Caco-2 (cell line): ENCODE measurements around the gene LEMD1. TPM values are rescaled to one million over a fixed set of nuclear protein-coding genes. Genes with fewer than 3 reads are reported as not detected.
A peak's percentile ranks its signal among the peaks of the same experiment; 100 is the strongest.

Source experiments
- BruUV-seq: library from RNA; stranded (reverse); fragments of 400-500 nt; replicated peaks from 2 replicates; lab custom pipeline; 2021; lab: Mats Ljungman, UMichigan
- CTCF ChIA-PET: fragments of 300-600 bp; sonication (Branson Sonifier 250); formaldehyde crosslinking; loops from one replicate; lab custom pipeline; 2022; ENCODE audit warnings: antibody characterized with exemption; lab: Charles Lee
- POLR2A ChIA-PET: fragments of 300-600 bp; sonication (Branson Sonifier 250); formaldehyde crosslinking; loops from one replicate; lab custom pipeline; 2022; ENCODE audit warnings: antibody characterized with exemption; lab: Charles Lee
- DNase-seq, 2 experiments: peaks; one replicate each; pipeline versions ENCODE4 v3.0.0 to v3.0.0-alpha.2; 2020 to 2022
- H3K27me3 ChIP-seq: replicated peaks from 2 replicates; pipeline ENCODE4 v1.6.0; 2011; ENCODE audit warnings: low read length; ENCODE audit not compliant: control insufficient read depth, insufficient read depth
- H3K36me3 ChIP-seq: 2 replicates; pipeline ENCODE4 v1.5.1; 2011; ENCODE audit warnings: low read length; ENCODE audit not compliant: control insufficient read depth, insufficient read depth
- H3K4me1 ChIP-seq: fragments of 250-450 bp; sonication (Bioruptor Pico); 2 replicates; pipeline ENCODE4 v1.5.1; 2020; ENCODE audit warnings: mild to moderate bottlenecking
- H3K4me3 ChIP-seq: 2 replicates; pipeline ENCODE4 v1.5.1; 2011; ENCODE audit warnings: low read depth, mild to moderate bottlenecking, control low read depth, low read length
- H3K9me3 ChIP-seq: fragments of 250-450 bp; sonication (Bioruptor Pico); 2 replicates; pipeline ENCODE4 v1.5.1; 2020; ENCODE audit warnings: mild to moderate bottlenecking, moderate library complexity
- H3K27ac Mint-ChIP-seq: one replicate; pipeline ENCODE4 v1.8.0; 2022; ENCODE audit warnings: mixed read lengths; ENCODE audit not compliant: unreplicated experiment
- H3K27me3 Mint-ChIP-seq: one replicate; pipeline ENCODE4 v1.8.0; 2022; ENCODE audit warnings: mixed read lengths; ENCODE audit not compliant: insufficient read depth, unreplicated experiment
- H3K36me3 Mint-ChIP-seq: one replicate; pipeline ENCODE4 v1.8.0; 2022; ENCODE audit warnings: mild to moderate bottlenecking, mixed read lengths; ENCODE audit not compliant: insufficient read depth, unreplicated experiment
- H3K4me1 Mint-ChIP-seq: one replicate; pipeline ENCODE4 v1.8.0; 2022; ENCODE audit warnings: low read depth, mixed read lengths; ENCODE audit not compliant: unreplicated experiment
- H3K4me3 Mint-ChIP-seq: one replicate; pipeline ENCODE4 v1.8.0; 2022; ENCODE audit warnings: mild to moderate bottlenecking, moderate library complexity, mixed read lengths; ENCODE audit not compliant: unreplicated experiment
- H3K9me3 Mint-ChIP-seq: one replicate; pipeline ENCODE4 v1.8.0; 2022; ENCODE audit warnings: mixed read lengths; ENCODE audit not compliant: unreplicated experiment
- CTCF ChIP-seq, 2 experiments: fragments of 200-600 bp in 1 of 2; IDR thresholded peaks; 1 replicate in 1 of 2; 2 replicates in 1 of 2; pipeline versions ENCODE4 v1.5.1 to v1.8.0; 2011 to 2022; ENCODE audit warnings: antibody characterized with exemption in 1 of 2, control low read depth in 1 of 2, inconsistent platforms in 1 of 2, low read depth in 1 of 2, low read length in 1 of 2, mild to moderate bottlenecking in 1 of 2, moderate library complexity in 1 of 2; ENCODE audit not compliant: insufficient read depth in 1 of 2, severe bottlenecking in 1 of 2, unreplicated experiment in 1 of 2
- intact Hi-C: fragments of 100-400 bp; cut with micrococcal nuclease; formaldehyde crosslinking; loops from one replicate; pipeline ENCODE4 v1.10.0; 2022; ENCODE audit not compliant: unreplicated experiment
- total RNA-seq: library from RNA; stranded (reverse); gene quantifications from 2 replicates; pipeline ENCODE4 v1.2.3, GENCODE V29; 2022

The LEMD1 gene
- total RNA-seq, 1 experiment from 2014 or later, result not detected

- intact Hi-C loops, result no loop called here
- ChIA-PET CTCF (no interaction called here), POLR2A (no interaction called here)
- Mint-ChIP-seq H3K27me3 (peaks cover 16% of the 10 kb centered on the region), H3K36me3 (no peaks in the 10 kb centered on the region), H3K9me3 (no peaks in the 10 kb centered on the region), H3K4me3 (no peak overlapping the region), H3K4me1 (no peaks in the 10 kb centered on the region), H3K27ac (no peak overlapping the region)
- Histone ChIP-seq H3K4me1 (no peaks in the 10 kb centered on the region), H3K36me3 (no peaks in the 10 kb centered on the region), H3K4me3 (no peak overlapping the region), H3K27me3 (no peaks in the 10 kb centered on the region), H3K9me3 (no peaks in the 10 kb centered on the region)
- no peak for TF ChIP-seq CTCF (IDR thresholded peaks at IDR 0.05; ENCODE audit: insufficient read depth in 1 of 2, low read depth in 1 of 2, low read length in 1 of 2, severe bottlenecking in 1 of 2, unreplicated experiment in 1 of 2)
- DNase-seq, result no peak
- no TSS peak for BruUV-seq
These were observed 23.3 kb downstream of the LEMD1 start for GRCh38 chr1:205398586-205398985.

GRCh38 chr1:205396967-205397616 lies 24.8 kb downstream of the LEMD1 start:
- Histone ChIP-seq H3K4me1 (no peaks in the 10 kb centered on the region), H3K36me3 (no peaks in the 10 kb centered on the region), H3K4me3 (no peak overlapping the region), H3K27me3 (no peaks in the 10 kb centered on the region), H3K9me3 (no peaks in the 10 kb centered on the region)
- Mint-ChIP-seq H3K27me3 (peaks cover 21% of the 10 kb centered on the region), H3K9me3 (no peaks in the 10 kb centered on the region), H3K4me1 (no peaks in the 10 kb centered on the region), H3K4me3 (no peak overlapping the region), H3K27ac (no peak overlapping the region), H3K36me3 (no peaks in the 10 kb centered on the region)
- peak; percentile 70 to 83 for TF ChIP-seq CTCF (IDR thresholded peaks at IDR 0.05; ENCODE audit: insufficient read depth in 1 of 2, low read depth in 1 of 2, low read length in 1 of 2, severe bottlenecking in 1 of 2, unreplicated experiment in 1 of 2)
- ChIA-PET CTCF (interaction anchor here (0.6 to 3.0 kb wide), 5 partner anchors 43 to 128 kb away, joined by 3 to 33 read pairs (median 5); no protein-coding TSS in a partner anchor), POLR2A (no interaction called here)
- no TSS peak for BruUV-seq
- intact Hi-C loops, result loop anchor here (1.0 kb wide), 2 partner anchors 88 to 127 kb away; no protein-coding TSS in a partner anchor
- peak; percentile 44 to 51 for DNase-seq

- H3K27ac Mint-ChIP-seq, result no peak overlapping the region
These were observed 26.2 kb downstream of the LEMD1 start for GRCh38 chr1:205395616-205396015.

More at GRCh38 chr1:205395616-205396015, 26.2 kb downstream of the LEMD1 start:
- Histone ChIP-seq H3K27me3 (no peaks in the 10 kb centered on the region), H3K36me3 (no peaks in the 10 kb centered on the region), H3K4me3 (no peak overlapping the region), H3K9me3 (no peaks in the 10 kb centered on the region), H3K4me1 (no peaks in the 10 kb centered on the region)
- BruUV-seq, result no TSS peak
- TF ChIP-seq CTCF (IDR thresholded peaks at IDR 0.05; ENCODE audit: insufficient read depth in 1 of 2, low read depth in 1 of 2, low read length in 1 of 2, severe bottlenecking in 1 of 2, unreplicated experiment in 1 of 2), result no peak
- Mint-ChIP-seq H3K36me3 (no peaks in the 10 kb centered on the region), H3K27me3 (peaks cover 21% of the 10 kb centered on the region), H3K9me3 (no peaks in the 10 kb centered on the region), H3K4me1 (no peaks in the 10 kb centered on the region), H3K4me3 (no peak overlapping the region)
- intact Hi-C loops, result no loop called here
- DNase-seq, result no peak
- POLR2A ChIA-PET, result no interaction called here
- CTCF ChIA-PET, result interaction anchor here (1.0 to 3.0 kb wide), 2 partner anchors 10 to 90 kb away, joined by 3 to 33 read pairs; no protein-coding TSS in a partner anchor
